GM12878 (cell line): ENCODE measurements around the gene EHD1. TPM values are rescaled to one million over a fixed set of nuclear protein-coding genes. Genes with fewer than 3 reads are reported as not detected.

Experiments used
- ASH2L ChIP-seq: fragments of 300-600, 200-600 bp; sonication (generic); IDR thresholded peaks from 2 replicates; pipeline ENCODE4 v1.6.1; 2017; ENCODE audit warnings: low read depth, mild to moderate bottlenecking, borderline replicate concordance
- BCL11A ChIP-seq: IDR thresholded peaks from 2 replicates; pipeline ENCODE4 v1.6.1; 2011; ENCODE audit warnings: low read depth, low read length
- BMI1 ChIP-seq: fragments of 450-650 bp; IDR thresholded peaks from 2 replicates; pipeline ENCODE4 v1.6.1; 2016; ENCODE audit warnings: mild to moderate bottlenecking, moderate library complexity, borderline replicate concordance
- BRCA1 ChIP-seq: IDR thresholded peaks from 2 replicates; pipeline ENCODE4 v1.6.1; 2011; ENCODE audit warnings: low read depth, low read length, improper control_type of control experiment
- CHD4 ChIP-seq: fragments of 200-600 bp; sonication (generic); IDR thresholded peaks from 2 replicates; pipeline ENCODE4 v1.6.1; 2016; ENCODE audit warnings: mild to moderate bottlenecking
- CREM ChIP-seq: IDR thresholded peaks from 2 replicates; pipeline ENCODE4 v1.6.1; 2014; ENCODE audit warnings: antibody characterized with exemption, low read depth
- EP300 ChIP-seq, 2 experiments: fragments of 150-350 bp in 1 of 2; IDR thresholded peaks; 2 replicates each; pipeline ENCODE4 v1.6.1; 2011 to 2012; ENCODE audit warnings: low read depth in 2 of 2, low read length in 2 of 2, borderline replicate concordance in 1 of 2, improper control_type of control experiment in 1 of 2, inconsistent platforms in 1 of 2; ENCODE audit not compliant: control insufficient read depth in 1 of 2
- ETV6 ChIP-seq, 2 experiments: fragments of 450-650 bp in 1 of 2; IDR thresholded peaks in 1 of 2; conservative IDR thresholded peaks in 1 of 2; 2 replicates each; pipeline ENCODE4 v1.6.1; 2014; ENCODE audit warnings: antibody characterized with exemption in 1 of 2, borderline replicate concordance in 1 of 2, low read depth in 1 of 2, mild to moderate bottlenecking in 1 of 2, moderate library complexity in 1 of 2
- EZH2 ChIP-seq: IDR thresholded peaks from 2 replicates; pipeline ENCODE4 v1.6.1; 2012; ENCODE audit warnings: low read depth, mild to moderate bottlenecking, control low read depth, inconsistent platforms, low read length, borderline replicate concordance; ENCODE audit not compliant: control insufficient read depth
- FOS ChIP-seq: IDR thresholded peaks from 3 replicates; pipeline ENCODE4 v1.6.1; 2011; ENCODE audit warnings: borderline replicate concordance; ENCODE audit not compliant: insufficient read length; ENCODE audit errors: extremely low read depth
- HCFC1 ChIP-seq: fragments of 150-350 bp; IDR thresholded peaks from 2 replicates; pipeline ENCODE4 v1.6.1; 2014; ENCODE audit warnings: low read length
- HDAC2 ChIP-seq: fragments of 200-600 bp; sonication (generic); IDR thresholded peaks from 2 replicates; pipeline ENCODE4 v1.6.1; 2017
- IKZF1 ChIP-seq: fragments of 450-650 bp; conservative IDR thresholded peaks from 2 replicates; pipeline ENCODE4 v1.6.1; 2017; ENCODE audit warnings: antibody characterized with exemption, mild to moderate bottlenecking
- JUND ChIP-seq: IDR thresholded peaks from 2 replicates; pipeline ENCODE4 v1.6.1; 2012; ENCODE audit warnings: low read depth, mild to moderate bottlenecking, low read length, improper control_type of control experiment, moderate library complexity
- LARP7 ChIP-seq: fragments of 450-650 bp; IDR thresholded peaks from 2 replicates; pipeline ENCODE4 v1.6.1; 2017; ENCODE audit warnings: mild to moderate bottlenecking
- MAX ChIP-seq: IDR thresholded peaks from 2 replicates; pipeline ENCODE4 v1.6.1; 2012; ENCODE audit warnings: low read depth, low read length, improper control_type of control experiment
- MEF2B ChIP-seq: fragments of 450-650 bp; IDR thresholded peaks from 2 replicates; pipeline ENCODE4 v1.6.1; 2018; ENCODE audit warnings: mild to moderate bottlenecking, moderate library complexity; ENCODE audit not compliant: partially characterized antibody, poor library complexity, severe bottlenecking
- MXI1 ChIP-seq: fragments of 150-350 bp; IDR thresholded peaks from 2 replicates; pipeline ENCODE4 v1.6.1; 2011; ENCODE audit warnings: low read depth, mild to moderate bottlenecking, inconsistent platforms, low read length, improper control_type of control experiment
- MYC ChIP-seq: IDR thresholded peaks from 2 replicates; pipeline ENCODE4 v1.6.1; 2011; ENCODE audit warnings: mild to moderate bottlenecking, low read length, moderate library complexity, inconsistent platforms; ENCODE audit not compliant: insufficient read depth, insufficient replicate concordance, insufficient read length, severe bottlenecking
- NFXL1 ChIP-seq: fragments of 450-650 bp; IDR thresholded peaks from 2 replicates; pipeline ENCODE4 v1.6.1; 2017; ENCODE audit warnings: antibody characterized with exemption, mild to moderate bottlenecking, borderline replicate concordance
- NR2C1 ChIP-seq: fragments of 450-650 bp; IDR thresholded peaks from 2 replicates; pipeline ENCODE4 v1.6.1; 2017; ENCODE audit warnings: antibody characterized with exemption, mild to moderate bottlenecking, moderate library complexity
- PML ChIP-seq: IDR thresholded peaks from 2 replicates; pipeline ENCODE4 v1.6.1; 2012; ENCODE audit warnings: low read length, inconsistent platforms
- POLR2A ChIP-seq: IDR thresholded peaks from 2 replicates; pipeline ENCODE4 v1.6.1; 2011; ENCODE audit warnings: low read depth, mild to moderate bottlenecking, low read length
- POLR2AphosphoS2 ChIP-seq: IDR thresholded peaks from 2 replicates; pipeline ENCODE4 v1.6.1; 2011; ENCODE audit warnings: low read depth, mild to moderate bottlenecking, low read length, improper control_type of control experiment, moderate library complexity
- POU2F2 ChIP-seq: IDR thresholded peaks from 3 replicates; pipeline ENCODE4 v1.6.1; 2011; ENCODE audit warnings: low read depth, mild to moderate bottlenecking, low read length, borderline replicate concordance
- SMAD1 ChIP-seq: fragments of 450-650 bp; IDR thresholded peaks from 2 replicates; pipeline ENCODE4 v1.6.1; 2018; ENCODE audit warnings: mild to moderate bottlenecking, low read depth; ENCODE audit not compliant: partially characterized antibody
- SPI1 ChIP-seq: IDR thresholded peaks from 2 replicates; pipeline ENCODE4 v1.6.1; 2011; ENCODE audit warnings: low read depth, mild to moderate bottlenecking, low read length, moderate library complexity, borderline replicate concordance; ENCODE audit not compliant: insufficient read depth
- SREBF2 ChIP-seq: IDR thresholded peaks from 2 replicates; pipeline ENCODE4 v1.6.1; 2012; ENCODE audit warnings: mild to moderate bottlenecking, low read length
- SUPT20H ChIP-seq: IDR thresholded peaks from 2 replicates; pipeline ENCODE4 v1.6.1; 2011; ENCODE audit warnings: low read depth, mild to moderate bottlenecking, low read length, moderate library complexity, borderline replicate concordance; ENCODE audit not compliant: control insufficient read depth
- TAF1 ChIP-seq: IDR thresholded peaks from 2 replicates; pipeline ENCODE4 v1.6.1; 2011; ENCODE audit warnings: mild to moderate bottlenecking, low read depth, low read length, borderline replicate concordance
- TARDBP ChIP-seq: IDR thresholded peaks from 2 replicates; pipeline ENCODE4 v1.6.1; 2016; ENCODE audit warnings: borderline replicate concordance
- TCF12 ChIP-seq: IDR thresholded peaks from 2 replicates; pipeline ENCODE4 v1.6.1; 2011; ENCODE audit warnings: low read depth, mild to moderate bottlenecking, low read length
- polyA plus RNA-seq, 11 experiments: library from polyadenylated mRNA; depleted of rRNA in 4 of 11; unstranded in 6 of 11; stranded (reverse) in 5 of 11; fragments of >200 nt; fragmentation: Nextera tagmentation in 4 of 11; fragmentation: Illumina TruSeq in 1 of 11; extraction: Ambion mirVana in 4 of 11; extraction: Trizol in 1 of 11; gene quantifications; 1 replicate in 1 of 11; 2 replicates in 10 of 11; pipeline versions ENCODE4 v1.2.1 to v1.2.3, GENCODE V29; 2011 to 2016; ENCODE audit warnings: inconsistent platforms in 2 of 11, missing spikeins in 2 of 11, low read depth in 1 of 11
- total RNA-seq, 4 experiments: library from RNA; depleted of rRNA in 3 of 4; stranded (reverse); fragments of >200 nt in 3 of 4; fragmentation: Illumina TruSeq in 1 of 4; extraction: Trizol in 1 of 4; gene quantifications; 2 replicates each; pipeline versions ENCODE4 v1.2.1 to v1.2.3, GENCODE V29; 2013 to 2021
- TF ChIP-seq, protein P1 (sequence below): IDR thresholded peaks from 2 replicates; pipeline ENCODE4 v1.6.1; 2012; ENCODE audit warnings: low read depth, low read length, improper control_type of control experiment

Gene EHD1
- total and polyA plus RNA-seq, 10 of the 15 experiments (the other 5 are each of a cell fraction or from before 2014, with no cell fraction given), result 1.0 to 165 (median 66.5) TPM

- no peak for TF ChIP-seq POLR2AphosphoS2
- TF ChIP-seq, protein P1, sequence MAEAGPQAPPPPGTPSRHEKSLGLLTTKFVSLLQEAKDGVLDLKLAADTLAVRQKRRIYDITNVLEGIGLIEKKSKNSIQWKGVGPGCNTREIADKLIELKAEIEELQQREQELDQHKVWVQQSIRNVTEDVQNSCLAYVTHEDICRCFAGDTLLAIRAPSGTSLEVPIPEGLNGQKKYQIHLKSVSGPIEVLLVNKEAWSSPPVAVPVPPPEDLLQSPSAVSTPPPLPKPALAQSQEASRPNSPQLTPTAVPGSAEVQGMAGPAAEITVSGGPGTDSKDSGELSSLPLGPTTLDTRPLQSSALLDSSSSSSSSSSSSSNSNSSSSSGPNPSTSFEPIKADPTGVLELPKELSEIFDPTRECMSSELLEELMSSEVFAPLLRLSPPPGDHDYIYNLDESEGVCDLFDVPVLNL, result no peak
- no peak for TF ChIP-seq HDAC2
- TF ChIP-seq BRCA1, result no peak
- TF ChIP-seq MAX, result no peak
- peak; percentile 37 for TF ChIP-seq MYC
- no peak for TF ChIP-seq TCF12
- no peak for TF ChIP-seq POU2F2
- no peak for TF ChIP-seq BMI1
- TF ChIP-seq LARP7, result peak; percentile 31; the same call in 1 of the 2 replicates
- peak; percentile 33 for TF ChIP-seq IKZF1
- TF ChIP-seq CREM, result peak; percentile 42; the same call in 1 of the 2 replicates
- peak; percentile 49; the same call in 1 of the 2 replicates for TF ChIP-seq POLR2A
- no peak for TF ChIP-seq EP300 (IDR thresholded peaks at IDR 0.05; ENCODE audit: borderline replicate concordance in 1 of 2, control insufficient read depth in 1 of 2, low read depth in 2 of 2, low read length in 2 of 2)
- TF ChIP-seq MXI1, result no peak
- TF ChIP-seq EZH2, result no peak
- TF ChIP-seq SREBF2, result no peak
- no peak for TF ChIP-seq JUND
- TF ChIP-seq PML, result no peak
- TF ChIP-seq MEF2B, result peak; percentile 81
- TF ChIP-seq ETV6 (conservative IDR thresholded peaks at IDR 0.05 in 1 of 2, IDR thresholded peaks at IDR 0.05 in 1 of 2; ENCODE audit: borderline replicate concordance in 1 of 2, low read depth in 1 of 2), result no peak
- TF ChIP-seq BCL11A, result no peak
- 0 out of 2 replicates have a peak, but pooled peaks have one; percentile 7 for TF ChIP-seq HCFC1
- no peak for TF ChIP-seq NFXL1
- TF ChIP-seq ASH2L, result no peak
- no peak for TF ChIP-seq SPI1
- TF ChIP-seq SUPT20H, result no peak
- TF ChIP-seq FOS, result no peak
- no peak for TF ChIP-seq TARDBP
- TF ChIP-seq NR2C1, result no peak
- TF ChIP-seq TAF1, result no peak
- no peak for TF ChIP-seq SMAD1
- TF ChIP-seq CHD4, result no peak
Measured at GRCh38 chr11:64802370-64803157, 75.9 kb downstream of the EHD1 start (continued).
